Lower lobe of right lung (tissue), 2 donors: ENCODE measurements around the gene LDLRAD4. TPM values are rescaled to one million over a fixed set of nuclear protein-coding genes. Genes with fewer than 3 reads are reported as not detected.

Experiments
- ATAC-seq, 2 donors: fragments of 200-7000 bp; cut with Tn5 transposase; one replicate each; pipeline ENCODE4 v1.9.1; 2020 to 2022; ENCODE audit warnings: mild to moderate bottlenecking in 2 of 2, moderate library complexity in 2 of 2
- DNase-seq: peaks from one replicate; pipeline ENCODE4 v3.0.0-alpha.2; 2020
- H3K27ac ChIP-seq: fragments of 200-600 bp; one replicate; pipeline ENCODE4 v1.8.0; 2022
- H3K27me3 ChIP-seq: fragments of 200-600 bp; one replicate; pipeline ENCODE4 v1.8.0; 2022; ENCODE audit warnings: low read depth
- H3K36me3 ChIP-seq: fragments of 200-600 bp; one replicate; pipeline ENCODE4 v1.8.0; 2022; ENCODE audit warnings: mild to moderate bottlenecking
- H3K4me1 ChIP-seq: fragments of 200-600 bp; one replicate; pipeline ENCODE4 v1.8.0; 2022
- H3K4me3 ChIP-seq: fragments of 200-600 bp; one replicate; pipeline ENCODE4 v1.8.0; 2022; ENCODE audit warnings: mild to moderate bottlenecking
- H3K9me3 ChIP-seq: fragments of 200-600 bp; one replicate; pipeline ENCODE4 v1.8.0; 2022
- CTCF ChIP-seq: fragments of 200-600 bp; IDR thresholded peaks from one replicate; pipeline ENCODE4 v1.8.0; 2022; ENCODE audit warnings: antibody characterized with exemption, mild to moderate bottlenecking
- intact Hi-C: fragments of 100-400 bp; cut with DNase I; formaldehyde crosslinking; loops from one replicate; pipeline ENCODE4 v1.11.0; 2022
- total RNA-seq: library from RNA; stranded (reverse); fragmentation: NEBNext Ultra II Directional; extraction: Animal tissue kit (Norgen Biotek cat#: 25700); gene quantifications from one replicate; pipeline ENCODE4 v1.2.1, GENCODE V29; 2021
- donor health status: DM: no; HTN: yes; CAD: no; lungs with severe emphysema.

Gene LDLRAD4
- total RNA-seq, 1 donor from 2014 or later = 24.6 TPM

- Histone ChIP-seq H3K4me3 (no peak overlapping the region), H3K27me3 (no peaks in the 10 kb centered on the region), H3K36me3 (no peaks in the 10 kb centered on the region), H3K27ac (no peak overlapping the region), H3K9me3 (peaks cover 13% of the 10 kb centered on the region), H3K4me1 (no peaks in the 10 kb centered on the region)
- DNase-seq (no peak), ATAC-seq (no peak)
- intact Hi-C loops = no loop called here
- TF ChIP-seq CTCF = no peak
Observed at GRCh38 chr18:13199169-13199568, 19.4 kb upstream of the LDLRAD4 start.

GRCh38 chr18:13201292-13201691 is 17.3 kb upstream of the LDLRAD4 start:
- H3K27ac ChIP-seq = no peak overlapping the region
- no peak for TF ChIP-seq CTCF
- no peaks in the 10 kb centered on the region for H3K4me1 ChIP-seq
- no peaks in the 10 kb centered on the region for H3K36me3 ChIP-seq
- H3K4me3 ChIP-seq = no peak overlapping the region
- no peaks in the 10 kb centered on the region for H3K27me3 ChIP-seq
- ATAC-seq = no peak
- peaks cover 13% of the 10 kb centered on the region for H3K9me3 ChIP-seq
- no peak for DNase-seq
- intact Hi-C loops = no loop called here

- TF ChIP-seq CTCF = no peak
- no peak for ATAC-seq
- Histone ChIP-seq H3K4me1 (no peaks in the 10 kb centered on the region), H3K27ac (no peak overlapping the region), H3K4me3 (no peak overlapping the region), H3K36me3 (no peaks in the 10 kb centered on the region), H3K9me3 (peaks cover 13% of the 10 kb centered on the region), H3K27me3 (no peaks in the 10 kb centered on the region)
- intact Hi-C loops = no loop called here
- DNase-seq = no peak
Observed at GRCh38 chr18:13202571-13202970, 16.0 kb upstream of the LDLRAD4 start.

GRCh38 chr18:13206301-13206700 is 12.3 kb upstream of the LDLRAD4 start:
- H3K27me3 ChIP-seq = no peaks in the 10 kb centered on the region
- no peak for ATAC-seq
- intact Hi-C loops = no loop called here
- no peak overlapping the region for H3K4me3 ChIP-seq
- no peaks in the 10 kb centered on the region for H3K36me3 ChIP-seq
- H3K9me3 ChIP-seq = no peaks in the 10 kb centered on the region
- H3K27ac ChIP-seq = no peak overlapping the region
- no peak for DNase-seq
- no peaks in the 10 kb centered on the region for H3K4me1 ChIP-seq
- no peak for TF ChIP-seq CTCF

- no peak overlapping the region for H3K27ac ChIP-seq
- TF ChIP-seq CTCF = no peak
- DNase-seq (no peak), ATAC-seq (no peak)
- no peak overlapping the region for H3K4me3 ChIP-seq
- H3K4me1 ChIP-seq = no peaks in the 10 kb centered on the region
- H3K27me3 ChIP-seq = no peaks in the 10 kb centered on the region
- no peaks in the 10 kb centered on the region for H3K9me3 ChIP-seq
- H3K36me3 ChIP-seq = no peaks in the 10 kb centered on the region
- intact Hi-C loops = no loop called here
Observed at GRCh38 chr18:13207294-13207693, 11.3 kb upstream of the LDLRAD4 start.

GRCh38 chr18:13211534-13211933 is 7.0 kb upstream of the LDLRAD4 start:
- TF ChIP-seq CTCF = no peak
- Histone ChIP-seq H3K4me3 (no peak overlapping the region), H3K27me3 (peaks cover 13% of the 10 kb centered on the region), H3K9me3 (no peaks in the 10 kb centered on the region), H3K36me3 (no peaks in the 10 kb centered on the region), H3K27ac (no peak overlapping the region), H3K4me1 (peaks cover 9% of the 10 kb centered on the region)
- DNase-seq (no peak), ATAC-seq (peak; percentile 30 to 37)
- intact Hi-C loops = no loop called here
